ENCODE results near the gene JARID2.

JARID2 gene

DNA sequence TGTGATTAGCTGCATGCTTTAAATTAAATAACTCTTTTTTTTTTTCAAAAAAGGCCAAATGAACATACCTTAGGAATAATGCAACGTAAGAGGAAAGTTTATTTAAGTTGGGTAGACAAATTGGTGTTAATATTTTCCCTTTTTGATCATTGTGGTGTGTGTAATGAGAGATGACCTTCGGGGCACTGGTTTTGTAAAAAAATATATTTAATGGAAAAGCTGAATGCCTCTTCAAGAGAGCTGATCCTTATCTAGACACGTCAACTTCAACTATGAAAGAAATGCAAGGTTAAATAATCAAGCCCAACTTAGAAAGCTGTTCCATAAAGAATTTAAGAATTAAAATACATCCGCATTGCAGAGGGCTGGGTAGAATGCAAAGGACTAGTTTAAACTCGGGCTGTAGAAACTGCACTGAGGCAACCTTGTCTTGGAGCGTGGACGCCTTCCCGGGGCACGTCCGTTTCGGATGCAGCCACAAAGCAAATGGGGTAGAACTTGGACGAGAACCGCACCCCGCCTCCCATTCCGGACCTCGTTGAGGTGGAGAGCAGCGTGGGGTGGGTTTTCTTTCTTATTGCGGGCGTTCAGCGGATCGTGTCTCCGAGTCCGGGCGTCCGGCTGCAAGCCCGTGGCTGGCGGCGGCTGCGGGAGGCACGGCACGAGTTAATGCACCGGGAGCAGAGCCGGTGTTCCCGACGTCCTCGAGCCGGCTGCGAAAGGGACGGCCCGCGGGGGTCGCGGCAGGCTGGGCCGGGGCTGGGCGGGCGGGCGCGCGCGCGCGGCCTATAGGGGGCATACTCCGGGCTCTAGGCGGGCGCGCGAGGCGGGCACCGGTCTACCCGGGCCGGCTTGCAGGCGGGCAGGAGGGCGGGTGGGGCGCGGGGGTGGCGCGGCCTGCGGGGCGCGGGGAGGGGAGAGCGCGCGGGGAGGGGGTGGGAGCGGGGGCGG lies 1.9 kb downstream of the JARID2 start:
- no peak for DNase-seq (ENCODE audit: low read depth)

DNA sequence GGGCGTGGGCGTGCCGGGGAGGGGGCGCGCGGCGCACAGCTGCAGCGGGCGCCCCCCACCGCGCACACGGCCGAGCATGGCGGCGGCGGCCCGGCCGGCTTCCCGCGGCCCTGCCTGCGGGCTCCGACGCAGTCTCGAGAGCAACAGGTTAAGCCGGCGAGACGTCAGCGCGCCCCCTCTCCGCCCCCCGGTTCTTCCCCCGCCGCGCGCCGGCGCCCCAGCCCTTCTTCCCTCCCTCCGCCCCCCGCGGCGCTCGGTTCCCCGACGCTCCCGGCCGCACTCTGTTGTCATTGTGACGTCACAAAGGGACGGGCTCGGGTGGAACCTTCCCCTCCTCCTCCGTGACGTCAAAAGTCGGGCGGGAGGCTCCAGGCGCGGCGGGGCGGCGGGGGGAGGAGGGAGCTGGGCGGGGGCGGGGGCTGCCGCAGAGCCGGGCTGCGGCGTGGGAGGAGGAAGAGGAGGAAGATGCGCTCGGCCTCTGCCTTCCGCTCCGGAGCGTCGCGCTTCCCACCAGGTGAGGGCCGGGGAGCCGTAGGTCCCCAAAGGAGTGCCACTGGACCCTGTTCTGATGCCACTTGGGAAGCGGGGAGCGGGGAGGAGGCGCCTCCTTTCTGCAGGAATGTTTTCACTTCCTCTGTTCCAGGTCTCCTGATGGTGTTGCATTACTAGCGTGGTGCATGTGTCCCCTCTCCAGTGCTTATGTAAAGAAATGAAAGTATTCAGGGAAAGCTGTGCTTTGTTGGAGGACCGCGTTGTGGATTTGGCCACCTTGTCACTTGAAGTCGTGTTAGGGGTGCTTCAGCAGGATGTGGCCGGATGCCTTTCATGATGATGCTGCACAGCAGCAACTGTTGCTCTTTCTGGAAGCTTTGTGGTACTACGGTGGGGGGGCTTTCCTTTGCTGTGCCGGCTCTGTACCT lies 2.8 kb downstream of the JARID2 start:
- DNase-seq (ENCODE audit: low read depth): no peak

DNA sequence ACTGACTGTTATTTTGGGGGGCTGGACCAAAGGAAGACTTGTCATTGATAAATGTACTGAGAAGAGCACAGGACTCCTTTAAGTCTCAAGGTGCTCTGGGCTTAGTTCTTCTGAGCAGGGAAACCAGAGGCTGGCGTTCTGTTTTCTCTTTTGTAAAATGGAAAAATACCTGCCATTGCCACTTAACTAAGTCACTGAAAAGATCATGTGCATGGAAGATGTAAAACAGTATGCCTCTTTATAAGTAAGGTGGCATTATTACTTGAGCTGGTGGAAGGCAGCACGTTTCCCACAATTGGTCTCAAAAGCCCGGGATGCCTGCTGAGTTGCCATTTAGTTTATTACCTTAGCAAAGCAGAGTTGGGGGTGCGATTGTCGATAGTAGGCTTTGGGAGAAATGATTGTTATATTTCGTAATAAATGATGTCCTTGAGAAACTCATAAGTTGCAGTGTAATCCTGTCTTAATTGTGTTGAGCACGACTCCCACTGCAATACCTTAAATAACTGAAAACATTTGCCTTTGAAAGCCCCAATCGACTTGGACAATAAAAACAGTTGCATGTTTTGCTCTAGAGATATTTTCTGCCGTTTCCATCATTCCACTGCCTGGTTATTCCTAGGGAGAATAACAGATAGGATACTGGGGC lies 3.6 kb downstream of the JARID2 start:
- DNase-seq (ENCODE audit: low read depth): no peak

DNA sequence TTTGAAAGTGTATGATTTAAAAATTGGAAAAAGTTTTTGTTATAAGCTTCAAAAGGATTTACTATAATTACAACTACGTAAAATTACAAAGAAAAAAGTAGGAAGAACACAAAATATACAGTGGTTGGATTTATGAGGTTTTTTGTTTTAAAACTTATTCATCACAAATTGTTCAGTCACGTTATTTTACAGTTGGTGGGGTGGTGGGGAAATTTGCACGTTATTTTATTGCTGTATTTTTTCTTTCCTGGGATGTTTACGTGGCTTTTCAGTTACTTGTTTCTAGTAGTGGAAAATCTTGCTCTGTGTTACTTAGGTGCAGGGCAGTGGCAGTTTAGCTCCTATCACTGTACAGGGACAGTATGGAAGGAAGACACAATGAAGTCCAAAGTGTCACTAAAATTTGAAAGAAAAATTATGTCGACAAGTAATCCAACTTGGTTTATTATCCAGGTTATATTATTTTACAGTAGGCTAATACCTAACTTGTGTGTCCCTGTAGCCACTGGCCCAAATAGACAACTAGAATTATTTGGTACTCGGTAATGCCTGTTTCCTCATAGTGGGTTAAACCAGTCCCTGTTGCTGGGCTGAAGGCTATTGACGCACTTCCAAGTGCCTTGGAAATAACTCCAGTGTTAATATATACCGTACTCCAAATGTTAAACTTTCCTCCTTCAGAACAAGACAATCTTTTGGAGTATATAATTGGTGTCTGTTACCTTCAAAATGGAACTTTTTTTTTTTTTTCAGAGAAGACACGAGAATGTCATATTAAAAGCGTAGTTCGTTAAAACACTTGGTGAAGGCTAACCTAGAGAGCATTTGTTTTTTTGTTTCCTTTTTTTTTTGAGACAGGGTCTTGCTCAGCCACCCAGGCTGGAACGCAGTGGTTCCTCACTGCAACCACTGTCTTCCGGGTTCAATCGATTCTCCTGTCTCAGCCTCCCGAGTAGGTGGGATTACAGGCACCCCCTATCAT lies 4.6 kb downstream of the JARID2 start:
- DNase-seq (ENCODE audit: low read depth): no peak

DNA sequence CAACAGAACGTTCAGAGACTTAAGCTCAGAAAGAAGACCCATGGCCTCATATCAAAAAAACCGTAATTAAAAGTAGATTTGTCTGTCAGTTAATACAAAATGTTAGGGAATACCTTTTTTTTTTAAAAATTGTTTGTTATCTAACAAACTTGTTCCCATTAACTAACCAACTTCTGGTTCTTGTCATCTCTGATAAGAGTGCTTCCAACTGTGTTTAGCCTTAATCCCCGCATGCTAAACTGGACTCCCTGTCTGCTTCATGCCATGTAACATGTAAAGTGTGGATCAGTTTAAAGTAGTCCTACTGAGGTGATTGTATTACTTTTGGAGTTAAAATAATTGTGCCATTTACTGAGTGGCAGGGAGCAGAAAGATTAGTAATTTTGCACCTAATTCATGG lies 6.3 kb downstream of the JARID2 start:
- DNase-seq (ENCODE audit: low read depth): no peak

DNA sequence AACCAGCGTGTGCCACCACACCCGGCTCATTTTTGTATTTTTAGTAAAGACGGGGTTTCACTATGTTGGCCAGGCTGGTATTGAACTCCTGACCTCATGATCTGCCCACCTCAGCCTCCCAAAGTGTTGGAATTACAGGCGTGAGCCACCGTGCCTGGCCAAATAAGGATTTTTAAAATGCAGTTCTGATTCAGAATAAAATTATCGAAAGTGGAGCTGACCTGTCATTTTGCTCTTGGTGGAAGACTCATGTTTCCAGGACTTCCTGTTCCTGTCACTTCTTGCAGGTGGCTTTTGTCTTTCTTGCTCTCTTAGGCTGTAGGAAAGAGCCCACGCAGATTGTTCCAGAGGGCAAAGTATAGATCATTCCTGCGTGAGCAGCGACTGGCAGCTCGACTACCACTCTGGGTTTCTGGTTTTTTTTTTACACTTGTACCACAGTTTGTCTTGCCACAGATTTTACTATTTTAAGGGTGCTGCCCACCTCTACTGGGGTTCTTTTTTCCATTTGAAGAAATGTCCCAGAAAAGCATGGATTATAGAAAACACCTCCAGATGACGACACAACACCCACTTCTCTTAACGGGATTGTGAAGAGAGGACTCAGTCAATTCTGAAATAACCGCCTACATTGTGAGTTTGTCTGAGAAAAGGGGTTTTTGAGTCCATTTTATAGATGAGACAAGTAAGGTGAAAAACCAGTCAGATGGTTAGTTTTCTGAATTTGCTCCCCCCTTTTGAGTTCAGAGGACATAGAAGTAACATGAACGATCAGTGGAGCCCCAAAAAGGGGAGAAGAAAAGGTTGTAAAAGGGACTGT lies 7.5 kb downstream of the JARID2 start:
- no peak for DNase-seq (ENCODE audit: low read depth)

DNA sequence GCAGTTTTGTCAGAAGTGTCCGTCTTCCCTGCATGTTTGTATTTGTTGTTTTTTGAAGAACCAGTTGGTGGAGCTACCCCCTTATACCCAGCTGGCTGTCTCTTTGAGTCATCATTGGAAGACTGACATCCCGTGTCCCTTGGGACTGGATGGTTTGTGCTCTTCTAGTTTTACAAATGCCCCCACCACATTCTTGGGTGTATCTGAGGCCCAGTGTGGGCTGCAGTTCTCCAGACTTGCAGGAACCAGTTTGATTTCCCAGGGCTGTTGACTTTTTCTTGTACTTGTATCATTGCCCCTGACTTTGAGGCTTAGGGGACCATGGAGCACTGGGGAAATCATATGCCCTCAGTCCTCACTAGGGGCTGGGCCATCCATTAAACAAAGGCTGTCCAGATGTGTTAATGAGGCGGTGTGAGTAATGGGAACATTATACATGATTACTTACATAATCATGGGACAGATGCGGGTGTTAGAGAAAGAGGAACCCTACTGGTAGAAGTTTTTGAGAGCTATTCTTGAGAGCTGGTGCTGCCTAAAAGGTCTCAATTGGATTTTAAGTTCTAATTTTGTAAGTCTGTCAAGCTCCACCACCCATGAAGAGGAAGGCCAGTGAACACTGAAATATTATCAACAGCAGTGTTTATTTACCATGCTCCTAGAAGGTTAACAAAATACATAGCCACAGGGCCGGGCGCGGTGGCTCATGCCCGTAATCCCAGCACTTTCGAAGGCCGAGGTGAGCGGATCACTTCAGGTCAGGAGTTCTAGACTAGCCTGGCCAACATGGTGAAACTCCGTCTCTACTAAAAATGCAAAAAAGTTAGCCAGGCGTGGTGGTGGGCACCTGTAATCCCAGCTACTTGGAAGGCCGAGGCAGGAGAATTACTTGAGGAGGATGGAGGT lies 8.5 kb downstream of the JARID2 start:
- DNase-seq (ENCODE audit: low read depth): no peak

DNA sequence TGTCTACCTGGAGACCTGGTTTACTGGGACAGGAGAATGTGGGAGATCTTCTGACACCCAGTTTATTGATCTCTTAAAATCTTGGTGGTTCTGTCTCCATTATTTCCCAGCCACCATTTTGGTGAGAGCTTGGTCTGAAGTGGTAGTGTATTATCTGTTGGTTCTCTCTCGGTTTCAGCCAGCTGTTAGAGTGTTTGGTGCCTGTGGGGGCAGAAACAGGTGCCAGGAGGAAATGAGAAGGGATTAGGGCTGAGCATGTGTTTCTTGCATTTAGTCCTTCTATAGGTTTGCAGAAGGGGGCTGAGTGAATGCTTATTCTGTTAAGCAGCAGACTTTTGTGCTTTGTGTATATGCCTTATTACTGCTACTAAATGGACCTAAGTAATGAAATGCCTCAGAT lies 9.6 kb downstream of the JARID2 start:
- no peak for DNase-seq (ENCODE audit: low read depth)

DNA sequence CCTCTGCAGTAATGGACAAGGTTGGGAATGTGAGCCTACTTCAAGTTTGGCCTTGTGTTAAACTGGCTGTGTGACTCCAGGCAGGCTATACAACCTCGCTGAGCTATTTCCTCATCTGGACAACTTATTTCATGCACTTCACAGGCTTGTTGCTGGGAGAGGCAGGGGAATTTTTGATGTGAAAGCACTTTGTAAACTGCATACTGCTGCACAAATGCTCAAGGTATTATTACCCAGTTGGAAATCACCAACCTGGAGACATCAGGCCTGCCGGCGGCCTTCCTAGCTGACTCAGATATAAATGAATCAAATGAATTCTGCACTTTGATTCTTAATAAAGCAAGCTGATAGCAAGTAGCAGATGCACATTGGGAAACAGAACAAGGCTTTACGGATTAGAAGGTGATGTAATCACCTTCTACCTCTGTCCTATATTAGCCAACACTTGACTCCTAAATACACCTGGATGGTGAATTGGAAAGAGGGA lies 10.1 kb downstream of the JARID2 start:
- no peak for DNase-seq (ENCODE audit: low read depth)

DNA sequence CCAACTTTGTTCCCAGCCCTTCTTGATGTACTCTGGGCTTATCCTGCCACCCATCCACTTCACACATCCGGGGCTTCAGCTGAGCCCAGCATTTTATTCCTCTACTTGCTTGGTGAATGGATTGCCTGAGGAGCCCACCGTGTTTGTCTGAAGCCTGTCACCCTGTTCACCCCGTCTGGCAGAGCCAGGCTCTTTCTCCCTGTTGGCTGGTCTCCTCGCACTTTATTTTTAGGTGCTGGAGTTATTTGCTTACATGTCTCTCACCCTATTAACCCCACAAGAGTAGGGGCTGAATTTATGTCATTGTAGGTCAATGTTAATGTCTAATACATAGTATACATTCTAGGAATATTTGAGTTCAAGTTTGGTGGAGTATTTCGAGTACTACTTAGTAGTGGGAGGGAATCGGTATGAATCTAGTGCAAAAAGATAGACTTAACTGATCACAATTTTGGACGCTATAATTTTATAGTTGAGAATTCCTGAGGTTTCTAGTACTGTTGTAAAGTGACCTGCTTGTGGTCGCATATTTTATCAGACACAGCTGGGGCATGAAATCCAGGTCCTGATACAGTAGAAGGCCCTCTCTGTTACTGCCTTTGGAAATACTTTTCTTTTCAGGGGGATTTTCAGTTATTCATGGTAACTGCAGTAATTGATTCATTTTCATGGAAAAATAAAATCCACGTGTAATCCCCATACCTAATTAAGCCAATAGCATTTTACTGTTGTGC lies 10.8 kb downstream of the JARID2 start:
- DNase-seq (ENCODE audit: low read depth): no peak

DNA sequence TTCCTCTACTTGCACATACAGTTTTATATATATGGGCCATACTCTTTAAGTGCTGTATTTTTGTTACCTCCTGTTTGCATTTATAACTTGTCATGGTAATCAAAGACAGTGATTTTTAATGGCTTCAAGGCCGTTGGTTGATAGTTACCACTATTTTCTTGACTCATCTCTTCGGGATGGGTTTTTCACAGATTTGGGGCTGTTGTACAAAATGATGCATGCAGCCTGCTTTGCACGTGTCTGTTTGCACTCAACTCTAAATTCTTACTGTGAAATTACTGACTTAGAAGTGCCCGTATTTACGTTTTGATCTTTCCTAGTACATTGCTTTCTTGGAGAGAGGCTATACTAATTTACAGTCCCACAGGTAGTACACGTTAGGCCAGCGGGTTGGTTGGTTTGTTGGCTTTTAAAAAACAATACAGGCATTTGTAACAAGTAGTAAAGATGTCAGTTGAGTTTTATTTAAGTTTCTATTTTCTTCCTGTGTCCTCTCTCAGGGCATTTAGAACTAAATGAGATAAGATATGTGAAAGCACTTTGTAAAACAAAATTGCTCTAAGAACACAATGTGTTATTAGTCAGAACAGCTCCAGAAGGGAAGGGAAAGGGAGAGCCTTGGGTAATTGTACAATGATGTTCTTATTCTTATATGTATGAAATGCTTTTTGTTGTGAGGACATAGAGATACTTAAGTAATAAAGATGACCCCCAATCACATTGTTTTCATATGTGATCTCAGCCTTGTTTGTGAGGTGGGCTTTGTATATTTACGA lies 11.7 kb downstream of the JARID2 start:
- DNase-seq (ENCODE audit: low read depth): no peak

DNA sequence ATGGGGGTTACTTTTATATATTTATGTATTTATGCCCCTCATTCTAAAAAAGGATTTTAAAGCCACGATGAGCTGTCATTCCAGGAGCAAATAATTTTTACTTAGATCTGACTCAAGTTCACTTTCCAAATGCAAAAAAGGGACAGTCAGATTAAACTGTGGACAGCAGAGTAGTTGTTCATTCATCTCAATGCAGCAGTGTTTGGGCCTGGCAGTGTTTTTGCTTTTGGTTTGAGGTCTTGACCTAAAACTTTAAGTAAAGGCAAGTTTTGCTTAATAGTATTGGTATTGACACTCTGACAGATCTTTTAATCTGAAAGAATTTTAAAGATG lies 13.9 kb downstream of the JARID2 start:
- no peak for DNase-seq (ENCODE audit: low read depth)

DNA sequence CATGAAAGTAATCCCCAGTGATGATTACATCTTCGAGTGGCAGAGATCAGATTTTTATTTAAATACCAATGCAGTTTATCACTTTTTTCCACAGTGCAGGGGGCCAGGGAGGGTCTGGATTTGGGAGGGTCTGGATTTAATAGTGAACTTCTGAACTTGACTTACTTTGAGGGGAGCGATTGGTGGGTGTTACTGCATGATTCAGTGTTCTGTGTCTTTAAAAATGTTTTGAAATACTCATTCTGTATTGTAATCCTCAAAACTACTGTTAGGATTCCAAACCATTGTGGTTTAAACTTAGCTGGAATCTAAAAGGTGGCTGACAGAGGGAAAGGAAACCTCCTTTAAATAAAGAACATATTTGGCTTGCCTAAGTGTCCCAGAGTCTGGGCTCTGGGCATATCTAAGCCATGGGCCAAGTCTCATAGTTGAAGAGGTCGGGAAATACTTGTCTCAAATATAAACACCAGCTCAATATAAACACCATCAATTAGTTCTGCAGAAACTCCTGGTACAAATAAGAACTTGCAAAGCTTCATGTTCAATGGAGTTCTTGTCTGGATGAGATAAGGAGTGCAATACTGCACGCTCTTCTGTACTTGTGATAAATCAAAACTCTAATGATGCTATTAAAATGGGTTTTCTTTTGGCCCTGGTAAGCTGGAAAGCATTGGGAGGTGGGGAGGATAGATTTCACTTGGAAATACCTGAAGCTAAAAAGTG lies 14.4 kb downstream of the JARID2 start:
- DNase-seq (ENCODE audit: low read depth): no peak

DNA sequence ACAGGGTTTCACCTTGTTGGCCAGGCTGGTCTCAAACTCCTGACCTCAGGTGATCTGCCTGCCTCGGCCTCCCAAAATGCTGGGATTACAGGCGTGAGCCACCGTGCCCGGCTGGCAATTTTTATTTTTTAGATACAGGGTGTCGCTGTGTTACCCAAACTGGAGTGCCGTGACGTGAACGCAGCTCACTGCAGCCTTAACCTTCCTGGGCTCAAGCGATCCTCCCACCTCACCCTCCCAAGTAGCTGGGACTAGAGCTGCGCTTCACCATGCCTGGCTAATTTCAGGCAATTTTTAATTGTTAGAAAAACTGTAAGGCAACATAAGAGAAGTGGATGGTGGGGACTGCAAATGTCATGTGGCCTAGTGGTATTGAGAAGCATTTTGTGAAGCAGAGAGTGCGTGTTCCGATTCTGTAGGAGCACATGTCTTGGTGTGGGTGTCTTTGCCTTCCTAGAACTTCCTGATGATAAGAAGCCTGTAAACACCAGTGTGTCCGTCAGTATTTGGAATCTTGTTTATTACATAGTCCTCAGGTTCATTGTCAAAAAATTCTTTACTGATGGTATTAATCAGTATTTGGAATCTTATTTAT lies 18.0 kb downstream of the JARID2 start:
- DNase-seq (ENCODE audit: low read depth): no peak

DNA sequence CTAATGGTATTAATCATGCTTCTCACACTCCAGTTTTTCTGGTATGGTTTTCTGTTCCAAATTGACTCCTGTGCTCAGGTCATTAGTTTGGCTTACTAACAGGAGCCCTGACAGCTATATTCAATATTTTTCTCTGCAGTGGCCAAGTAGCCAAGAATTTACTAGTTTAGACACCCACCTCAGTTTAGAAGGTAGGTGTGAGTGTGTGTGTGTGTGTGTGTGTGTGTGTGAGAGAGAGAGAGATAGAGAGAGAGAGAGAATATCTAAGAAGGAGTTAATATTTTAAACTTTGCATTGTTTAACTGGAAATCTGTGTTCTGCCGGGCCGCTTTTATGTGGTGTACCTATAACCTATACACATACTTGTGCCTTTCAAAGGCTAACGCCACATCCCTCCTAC lies 18.5 kb downstream of the JARID2 start:
- no peak for DNase-seq (ENCODE audit: low read depth)

DNA sequence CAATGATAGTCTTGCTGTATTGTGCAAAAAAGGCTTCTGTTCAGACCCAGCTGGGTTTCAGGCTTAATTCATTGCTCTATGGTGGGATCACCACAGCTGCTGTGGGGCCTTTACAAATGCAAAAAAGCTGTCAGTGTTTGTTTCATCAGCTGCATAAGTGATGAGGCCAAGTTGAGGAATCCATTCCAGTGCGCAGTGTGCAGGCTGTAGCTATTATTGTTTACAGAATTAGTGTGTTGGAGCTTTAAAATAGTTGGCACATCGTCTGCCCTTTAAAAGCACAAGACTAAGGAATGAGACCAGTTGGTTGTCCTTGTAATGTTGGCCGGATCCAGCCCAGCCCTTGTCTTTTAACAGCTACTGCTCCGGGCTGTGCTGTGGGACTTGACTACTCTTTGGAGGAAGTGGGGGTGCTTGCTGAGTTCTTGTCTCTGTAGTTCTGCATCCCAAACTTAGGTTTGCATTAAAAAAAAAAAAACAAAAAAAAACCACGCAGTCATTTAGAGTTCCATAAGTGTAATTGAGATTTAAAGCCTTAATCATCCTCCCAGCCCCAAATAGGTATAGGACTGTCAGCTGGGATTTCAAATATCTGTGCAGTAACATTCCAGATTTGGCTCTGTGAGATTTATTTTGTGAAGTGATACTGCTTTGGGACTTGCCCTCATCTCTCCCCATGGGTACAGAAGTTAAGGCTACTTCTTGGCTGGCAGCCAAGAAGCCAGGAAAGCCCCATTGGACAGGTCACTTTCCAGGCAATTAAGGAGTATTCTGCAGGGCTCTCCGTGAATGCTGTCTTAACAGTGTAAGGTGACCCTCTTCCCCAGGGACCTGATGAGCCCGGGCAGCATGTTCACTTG lies 19.3 kb downstream of the JARID2 start:
- no peak for DNase-seq (ENCODE audit: low read depth)
